Measurements from ENCODE around the gene BARD1. TPM values are rescaled to one million over a fixed set of nuclear protein-coding genes. Genes with fewer than 3 reads are reported as not detected.
"Not testable (repeated sequence)": the region's sequence is repeated elsewhere in the genome, so short reads cannot be mapped to it uniquely, and the experiment has no call there.

The BARD1 gene
- total RNA-seq, 6 donors from 2014 or later = 4.4 to 15.0 (median 10.6) TPM

GRCh38 chr2:214801068-214801467 lies 8.4 kb downstream of the BARD1 start:
- DNase-seq (no peak), ATAC-seq (ENCODE audit: low FRiP score in 2 of 2) (no peak)
- H3K9me3 ChIP-seq = no peaks in the 10 kb centered on the region
- TF ChIP-seq EP300 (IDR thresholded peaks at IDR 0.05) (no peak), POLR2A (IDR thresholded peaks at IDR 0.05) (no peak), POLR2AphosphoS5 (IDR thresholded peaks at IDR 0.05) (no peak)
- TF ChIP-seq, protein P1, sequence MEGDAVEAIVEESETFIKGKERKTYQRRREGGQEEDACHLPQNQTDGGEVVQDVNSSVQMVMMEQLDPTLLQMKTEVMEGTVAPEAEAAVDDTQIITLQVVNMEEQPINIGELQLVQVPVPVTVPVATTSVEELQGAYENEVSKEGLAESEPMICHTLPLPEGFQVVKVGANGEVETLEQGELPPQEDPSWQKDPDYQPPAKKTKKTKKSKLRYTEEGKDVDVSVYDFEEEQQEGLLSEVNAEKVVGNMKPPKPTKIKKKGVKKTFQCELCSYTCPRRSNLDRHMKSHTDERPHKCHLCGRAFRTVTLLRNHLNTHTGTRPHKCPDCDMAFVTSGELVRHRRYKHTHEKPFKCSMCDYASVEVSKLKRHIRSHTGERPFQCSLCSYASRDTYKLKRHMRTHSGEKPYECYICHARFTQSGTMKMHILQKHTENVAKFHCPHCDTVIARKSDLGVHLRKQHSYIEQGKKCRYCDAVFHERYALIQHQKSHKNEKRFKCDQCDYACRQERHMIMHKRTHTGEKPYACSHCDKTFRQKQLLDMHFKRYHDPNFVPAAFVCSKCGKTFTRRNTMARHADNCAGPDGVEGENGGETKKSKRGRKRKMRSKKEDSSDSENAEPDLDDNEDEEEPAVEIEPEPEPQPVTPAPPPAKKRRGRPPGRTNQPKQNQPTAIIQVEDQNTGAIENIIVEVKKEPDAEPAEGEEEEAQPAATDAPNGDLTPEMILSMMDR (IDR thresholded peaks at IDR 0.05) = no peak
- peaks cover 0 to 9% (median 4%) of the 10 kb centered on the region in 4 donors for H3K4me1 ChIP-seq
- no peak overlapping the region for H3K27ac ChIP-seq
- H3K4me3 ChIP-seq = no peak overlapping the region
- 87 to 92% methylated on average over 2 of the region's 2 CpGs for WGBS, 2 donors
- no peaks in the 10 kb centered on the region for H3K36me3 ChIP-seq
- H3K27me3 ChIP-seq = no peaks in the 10 kb centered on the region

GRCh38 chr2:214800180-214800579 lies 9.3 kb downstream of the BARD1 start:
- peak in 1 of 2 donors; percentile 56 for DNase-seq
- peak in 1 of 2 donors; percentile 57 for ATAC-seq (ENCODE audit: low FRiP score in 2 of 2)

DNA sequence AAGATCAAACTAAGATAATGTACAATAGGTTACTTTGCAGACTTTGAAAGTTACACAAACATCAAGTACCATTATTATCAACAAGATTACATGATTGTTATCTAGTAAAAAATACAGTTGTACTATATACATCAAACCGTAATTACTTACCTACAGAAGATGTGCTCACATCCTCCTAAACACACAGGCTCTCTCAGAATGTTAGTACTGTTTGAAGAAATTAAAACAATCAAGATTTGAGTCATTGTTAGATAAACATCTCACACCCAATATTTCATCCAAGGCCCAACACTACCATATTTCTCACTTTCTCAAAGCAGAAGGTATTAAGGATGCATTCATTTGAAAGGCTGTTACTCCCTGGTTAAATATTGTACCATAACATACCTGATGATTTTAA lies 12.6 kb downstream of the BARD1 start:
- no peak for ATAC-seq (ENCODE audit: low FRiP score in 2 of 2)
- H3K9me3 ChIP-seq = no peaks in the 10 kb centered on the region
- H3K4me3 ChIP-seq = no peak overlapping the region
- no peaks in the 10 kb centered on the region for H3K36me3 ChIP-seq
- no peak overlapping the region for H3K27ac ChIP-seq
- 83 to 89% methylated on average over 1 of the region's 1 CpG for WGBS, 2 donors
- TF ChIP-seq, protein P1 (IDR thresholded peaks at IDR 0.05) = no peak
- TF ChIP-seq POLR2A (IDR thresholded peaks at IDR 0.05) = no peak
- no peak for TF ChIP-seq EP300 (IDR thresholded peaks at IDR 0.05)
- no peak for TF ChIP-seq POLR2AphosphoS5 (IDR thresholded peaks at IDR 0.05)
- H3K27me3 ChIP-seq = no peaks in the 10 kb centered on the region
- no peak for DNase-seq
- peaks cover 0 to 9% (median 4%) of the 10 kb centered on the region in 4 donors for H3K4me1 ChIP-seq

More at GRCh38 chr2:214800180-214800579, 9.3 kb downstream of the BARD1 start:
- no peak for TF ChIP-seq POLR2A (IDR thresholded peaks at IDR 0.05)
- TF ChIP-seq, protein P1 (IDR thresholded peaks at IDR 0.05) = no peak
- no peak for TF ChIP-seq POLR2AphosphoS5 (IDR thresholded peaks at IDR 0.05)
- no peak for TF ChIP-seq EP300 (IDR thresholded peaks at IDR 0.05)
- no peak overlapping the region for H3K4me3 ChIP-seq
- WGBS, 2 donors = 77 to 78% methylated on average over 3 of the region's 3 CpGs
- H3K4me1 ChIP-seq = peaks cover 0 to 9% (median 4%) of the 10 kb centered on the region in 4 donors
- H3K9me3 ChIP-seq = no peaks in the 10 kb centered on the region
- no peak overlapping the region for H3K27ac ChIP-seq
- H3K27me3 ChIP-seq = no peaks in the 10 kb centered on the region
- no peaks in the 10 kb centered on the region for H3K36me3 ChIP-seq

DNA sequence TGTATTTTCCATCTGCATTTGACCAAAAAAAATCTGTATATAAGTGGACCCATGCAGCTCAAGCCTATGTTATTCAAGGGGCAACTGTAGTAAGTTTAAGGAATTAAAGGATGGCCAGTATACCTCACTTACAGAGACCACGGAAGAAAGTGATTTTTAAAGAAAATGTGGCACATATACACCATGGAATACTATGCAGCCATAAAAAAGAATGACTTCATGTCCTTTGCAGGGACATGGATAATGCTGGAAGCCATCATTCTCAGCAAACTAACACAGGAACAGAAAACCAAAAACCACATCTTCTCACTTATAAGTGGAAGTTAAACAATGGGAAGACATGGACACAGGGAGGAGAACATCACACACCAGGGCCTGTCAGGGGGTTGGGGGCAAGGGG lies 26.3 kb downstream of the BARD1 start:
- 92 to 100% methylated on average over 1 of the region's 1 CpG for WGBS, 2 donors
- H3K27ac ChIP-seq; H3K27me3 ChIP-seq; ATAC-seq (ENCODE audit: low FRiP score in 2 of 2); H3K4me1 ChIP-seq; H3K9me3 ChIP-seq; H3K4me3 ChIP-seq; DNase-seq: not testable (repeated sequence)
- peaks cover 0 to 25% (median 12%) of the 10 kb centered on the region in 4 donors for H3K36me3 ChIP-seq

- TF ChIP-seq, protein P1 (IDR thresholded peaks at IDR 0.05) = no peak
- TF ChIP-seq EP300 (IDR thresholded peaks at IDR 0.05) (no peak), POLR2A (IDR thresholded peaks at IDR 0.05) (no peak), POLR2AphosphoS5 (IDR thresholded peaks at IDR 0.05) (no peak)
- Histone ChIP-seq H3K36me3 (peaks cover 0 to 25% (median 12%) of the 10 kb centered on the region in 4 donors), H3K27me3 (no peaks in the 10 kb centered on the region), H3K27ac (no peak overlapping the region), H3K4me1 (no peaks in the 10 kb centered on the region), H3K9me3 (peaks cover 0 to 6% (median 0%) of the 10 kb centered on the region in 4 donors), H3K4me3 (no peak overlapping the region)
- 95 to 96% methylated on average over 1 of the region's 1 CpG for WGBS, 2 donors
- ATAC-seq (ENCODE audit: low FRiP score in 2 of 2) (no peak), DNase-seq (no peak)
These were observed 26.8 kb downstream of the BARD1 start for GRCh38 chr2:214782671-214783070.

Data from upper lobe of left lung (tissue), 6 donors.